Neural progenitor cell (in vitro differentiated cells): ENCODE measurements around the gene CD55.

Experiments used
- EZH2 ChIP-seq: fragments of 200-600 bp; sonication (generic); IDR thresholded peaks from 2 replicates; pipeline ENCODE4 v1.6.1; 2017; ENCODE audit warnings: antibody characterized with exemption, mild to moderate bottlenecking, moderate library complexity
- EZH2phosphoT487 ChIP-seq: fragments of 200-600 bp; sonication (generic); IDR thresholded peaks from 2 replicates; pipeline ENCODE4 v1.6.1; 2017; ENCODE audit warnings: antibody characterized with exemption
- TF ChIP-seq, protein P1 (sequence below): fragments of 200-600 bp; sonication (generic); IDR thresholded peaks from 2 replicates; pipeline ENCODE4 v1.5.1; 2017; ENCODE audit warnings: antibody characterized with exemption, mild to moderate bottlenecking

- TF ChIP-seq, protein P1, sequence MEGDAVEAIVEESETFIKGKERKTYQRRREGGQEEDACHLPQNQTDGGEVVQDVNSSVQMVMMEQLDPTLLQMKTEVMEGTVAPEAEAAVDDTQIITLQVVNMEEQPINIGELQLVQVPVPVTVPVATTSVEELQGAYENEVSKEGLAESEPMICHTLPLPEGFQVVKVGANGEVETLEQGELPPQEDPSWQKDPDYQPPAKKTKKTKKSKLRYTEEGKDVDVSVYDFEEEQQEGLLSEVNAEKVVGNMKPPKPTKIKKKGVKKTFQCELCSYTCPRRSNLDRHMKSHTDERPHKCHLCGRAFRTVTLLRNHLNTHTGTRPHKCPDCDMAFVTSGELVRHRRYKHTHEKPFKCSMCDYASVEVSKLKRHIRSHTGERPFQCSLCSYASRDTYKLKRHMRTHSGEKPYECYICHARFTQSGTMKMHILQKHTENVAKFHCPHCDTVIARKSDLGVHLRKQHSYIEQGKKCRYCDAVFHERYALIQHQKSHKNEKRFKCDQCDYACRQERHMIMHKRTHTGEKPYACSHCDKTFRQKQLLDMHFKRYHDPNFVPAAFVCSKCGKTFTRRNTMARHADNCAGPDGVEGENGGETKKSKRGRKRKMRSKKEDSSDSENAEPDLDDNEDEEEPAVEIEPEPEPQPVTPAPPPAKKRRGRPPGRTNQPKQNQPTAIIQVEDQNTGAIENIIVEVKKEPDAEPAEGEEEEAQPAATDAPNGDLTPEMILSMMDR, result no peak
- peak; percentile 45 for TF ChIP-seq EZH2
- no peak for TF ChIP-seq EZH2phosphoT487
These were observed 540 bp downstream of the CD55 start for GRCh38 chr1:207321790-207322645.
